HFF-Myc (cell line): ENCODE results near the gene MRPS12.

ENCODE experiments used
- DNase-seq: peaks from one replicate; pipeline ENCODE4 v3.0.0-alpha.2; 2011; ENCODE audit warnings: low read depth; ENCODE audit errors: extremely low read depth
- H3K4me3 ChIP-seq: replicated peaks from 2 replicates; pipeline ENCODE4 v1.5.1; 2011; ENCODE audit warnings: low read depth, mild to moderate bottlenecking, control low read depth, low read length
- CTCF ChIP-seq: IDR thresholded peaks from 2 replicates; pipeline ENCODE4 v1.5.1; 2012; ENCODE audit warnings: mild to moderate bottlenecking, low read depth, low read length, control low read depth; ENCODE audit errors: missing control alignments

MRPS12 gene

GRCh38 chr19:38946229-38947010, 15.7 kb downstream of the MRPS12 start:
- H3K4me3 ChIP-seq = no peak overlapping the region
- DNase-seq = no peak
- TF ChIP-seq CTCF = no peak

- H3K4me3 ChIP-seq = 0 out of 2 replicates have a peak overlapping the region, but pooled peaks have one; percentile 1
- no peak for DNase-seq
- no peak for TF ChIP-seq CTCF
Measured at GRCh38 chr19:38949580-38950367, 19.0 kb downstream of the MRPS12 start.

GRCh38 chr19:38951187-38951586, 20.4 kb downstream of the MRPS12 start:
- no peak for TF ChIP-seq CTCF
- no peak for DNase-seq

GRCh38 chr19:38952395-38953165, 21.8 kb downstream of the MRPS12 start:
- no peak for TF ChIP-seq CTCF
- no peak overlapping the region for H3K4me3 ChIP-seq
- DNase-seq = no peak

More at GRCh38 chr19:38951187-38951586, 20.4 kb downstream of the MRPS12 start:
- H3K4me3 ChIP-seq = no peak overlapping the region

- no peak for DNase-seq
- no peak overlapping the region for H3K4me3 ChIP-seq
- TF ChIP-seq CTCF = no peak
Measured at GRCh38 chr19:38953677-38954076, 22.9 kb downstream of the MRPS12 start.

- H3K4me3 ChIP-seq = no peak overlapping the region
- TF ChIP-seq CTCF = no peak
- no peak for DNase-seq
Measured at GRCh38 chr19:38956264-38956663, 25.5 kb downstream of the MRPS12 start.
